Neural cell (in vitro differentiated cells): ENCODE data around the gene SMCO2.
A peak's percentile ranks its signal among the peaks of the same experiment; 100 is the strongest.

Source experiments
- EP300 ChIP-seq: fragments of 450-650 bp; conservative IDR thresholded peaks from 2 replicates; pipeline ENCODE4 v1.6.1; 2014; ENCODE audit warnings: antibody characterized with exemption, mild to moderate bottlenecking, moderate library complexity; ENCODE audit not compliant: poor library complexity, severe bottlenecking
- POLR2AphosphoS5 ChIP-seq: IDR thresholded peaks from 2 replicates; pipeline ENCODE4 v1.6.1; 2012
- RAD21 ChIP-seq: fragments of 450-650 bp; conservative IDR thresholded peaks from 2 replicates; pipeline ENCODE4 v1.6.1; 2014; ENCODE audit warnings: antibody characterized with exemption, mild to moderate bottlenecking, moderate library complexity
- TF ChIP-seq, protein P1 (sequence below): fragments of 450-650 bp; IDR thresholded peaks from 2 replicates; pipeline ENCODE4 v1.5.1; 2014; ENCODE audit warnings: antibody characterized with exemption, mild to moderate bottlenecking, moderate library complexity; ENCODE audit not compliant: poor library complexity, severe bottlenecking
- TF ChIP-seq, protein P2 (sequence below): IDR thresholded peaks from 2 replicates; pipeline ENCODE4 v1.6.1; 2012; ENCODE audit warnings: borderline replicate concordance

DNA sequence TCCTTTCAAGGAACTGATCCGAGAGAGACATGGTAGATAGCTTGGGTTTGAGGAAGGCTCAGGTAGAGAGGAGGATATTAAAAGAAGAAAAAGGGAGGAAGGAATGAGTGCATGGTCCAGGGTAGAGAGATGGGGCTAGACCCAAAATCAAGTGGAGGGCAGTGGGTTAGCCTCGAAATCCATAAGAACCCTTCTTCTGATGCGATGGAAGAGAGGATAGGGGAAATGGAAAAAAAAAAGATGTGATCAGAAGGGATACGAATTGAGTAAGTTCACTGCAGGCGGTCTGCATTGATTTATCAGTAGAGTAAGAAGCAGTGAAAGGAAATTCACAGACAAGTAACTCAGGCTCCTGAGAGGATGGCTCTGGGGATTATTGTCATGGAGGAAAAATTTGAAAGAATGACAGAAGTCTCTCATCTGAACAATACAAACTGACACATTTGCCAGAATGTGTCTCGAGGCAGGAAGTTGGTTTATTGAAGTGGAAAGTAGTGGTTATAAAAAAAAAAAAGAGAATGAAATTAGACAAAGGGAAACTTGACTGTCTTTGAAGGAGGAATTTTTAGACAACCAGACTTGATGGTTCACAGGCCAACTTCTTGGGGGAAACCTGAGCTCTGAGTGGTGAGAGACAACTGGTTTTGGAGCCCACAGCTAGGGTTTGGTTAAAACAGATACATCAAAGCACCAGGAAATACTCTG lies 87.7 kb downstream of the SMCO2 start:
- TF ChIP-seq, protein P1, sequence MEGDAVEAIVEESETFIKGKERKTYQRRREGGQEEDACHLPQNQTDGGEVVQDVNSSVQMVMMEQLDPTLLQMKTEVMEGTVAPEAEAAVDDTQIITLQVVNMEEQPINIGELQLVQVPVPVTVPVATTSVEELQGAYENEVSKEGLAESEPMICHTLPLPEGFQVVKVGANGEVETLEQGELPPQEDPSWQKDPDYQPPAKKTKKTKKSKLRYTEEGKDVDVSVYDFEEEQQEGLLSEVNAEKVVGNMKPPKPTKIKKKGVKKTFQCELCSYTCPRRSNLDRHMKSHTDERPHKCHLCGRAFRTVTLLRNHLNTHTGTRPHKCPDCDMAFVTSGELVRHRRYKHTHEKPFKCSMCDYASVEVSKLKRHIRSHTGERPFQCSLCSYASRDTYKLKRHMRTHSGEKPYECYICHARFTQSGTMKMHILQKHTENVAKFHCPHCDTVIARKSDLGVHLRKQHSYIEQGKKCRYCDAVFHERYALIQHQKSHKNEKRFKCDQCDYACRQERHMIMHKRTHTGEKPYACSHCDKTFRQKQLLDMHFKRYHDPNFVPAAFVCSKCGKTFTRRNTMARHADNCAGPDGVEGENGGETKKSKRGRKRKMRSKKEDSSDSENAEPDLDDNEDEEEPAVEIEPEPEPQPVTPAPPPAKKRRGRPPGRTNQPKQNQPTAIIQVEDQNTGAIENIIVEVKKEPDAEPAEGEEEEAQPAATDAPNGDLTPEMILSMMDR: no peak
- TF ChIP-seq, protein P2, sequence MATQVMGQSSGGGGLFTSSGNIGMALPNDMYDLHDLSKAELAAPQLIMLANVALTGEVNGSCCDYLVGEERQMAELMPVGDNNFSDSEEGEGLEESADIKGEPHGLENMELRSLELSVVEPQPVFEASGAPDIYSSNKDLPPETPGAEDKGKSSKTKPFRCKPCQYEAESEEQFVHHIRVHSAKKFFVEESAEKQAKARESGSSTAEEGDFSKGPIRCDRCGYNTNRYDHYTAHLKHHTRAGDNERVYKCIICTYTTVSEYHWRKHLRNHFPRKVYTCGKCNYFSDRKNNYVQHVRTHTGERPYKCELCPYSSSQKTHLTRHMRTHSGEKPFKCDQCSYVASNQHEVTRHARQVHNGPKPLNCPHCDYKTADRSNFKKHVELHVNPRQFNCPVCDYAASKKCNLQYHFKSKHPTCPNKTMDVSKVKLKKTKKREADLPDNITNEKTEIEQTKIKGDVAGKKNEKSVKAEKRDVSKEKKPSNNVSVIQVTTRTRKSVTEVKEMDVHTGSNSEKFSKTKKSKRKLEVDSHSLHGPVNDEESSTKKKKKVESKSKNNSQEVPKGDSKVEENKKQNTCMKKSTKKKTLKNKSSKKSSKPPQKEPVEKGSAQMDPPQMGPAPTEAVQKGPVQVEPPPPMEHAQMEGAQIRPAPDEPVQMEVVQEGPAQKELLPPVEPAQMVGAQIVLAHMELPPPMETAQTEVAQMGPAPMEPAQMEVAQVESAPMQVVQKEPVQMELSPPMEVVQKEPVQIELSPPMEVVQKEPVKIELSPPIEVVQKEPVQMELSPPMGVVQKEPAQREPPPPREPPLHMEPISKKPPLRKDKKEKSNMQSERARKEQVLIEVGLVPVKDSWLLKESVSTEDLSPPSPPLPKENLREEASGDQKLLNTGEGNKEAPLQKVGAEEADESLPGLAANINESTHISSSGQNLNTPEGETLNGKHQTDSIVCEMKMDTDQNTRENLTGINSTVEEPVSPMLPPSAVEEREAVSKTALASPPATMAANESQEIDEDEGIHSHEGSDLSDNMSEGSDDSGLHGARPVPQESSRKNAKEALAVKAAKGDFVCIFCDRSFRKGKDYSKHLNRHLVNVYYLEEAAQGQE: no peak
- TF ChIP-seq RAD21: no peak
- peak; percentile 79 for TF ChIP-seq EP300
- no peak for TF ChIP-seq POLR2AphosphoS5
